ENCODE measurements around the gene EXD3. TPM values are rescaled to one million over a fixed set of nuclear protein-coding genes. Genes with fewer than 3 reads are reported as not detected.
"Not testable (repeated sequence)": the region's sequence is repeated elsewhere in the genome, so short reads cannot be mapped to it uniquely, and the experiment has no call there.

The EXD3 gene
- total and polyA plus RNA-seq, 2 of the 13 experiments (the other 11 are each of a cell fraction or from before 2014, with no cell fraction given) = 2.7 to 4.8 TPM

- CTCF ChIA-PET (ENCODE audit: low intra/inter-chr PET ratio, low total read pairs); H3K4me2 ChIP-seq (ENCODE audit: low read depth, low read length); H3K79me2 ChIP-seq (ENCODE audit: insufficient read depth, low read length); in situ Hi-C loops (cut with HindIII; ENCODE audit: extremely low pct_ligation_motif_present, low pct_unique_long_range_greater_than_20kb); H3K4me3 ChIP-seq (replicated peaks in 1 of 3; ENCODE audit: insufficient read depth in 1 of 3, low read depth in 2 of 3, low read length in 3 of 3); H2AFZ ChIP-seq (ENCODE audit: low read length); H3K9me3 ChIP-seq (ENCODE audit: low read length); H3K9ac ChIP-seq (ENCODE audit: insufficient read depth, low read depth, low read length); FAIRE-seq; intact Hi-C loops (cut with micrococcal nuclease; ENCODE audit: unreplicated experiment); H3K36me3 ChIP-seq (replicated peaks in 1 of 2; ENCODE audit: control insufficient read depth in 1 of 2, insufficient read depth in 2 of 2, low read length in 2 of 2); H3K27me3 ChIP-seq (ENCODE audit: control insufficient read depth in 1 of 2, insufficient read depth in 2 of 2, low read length in 2 of 2); ATAC-seq; H4K20me1 ChIP-seq (ENCODE audit: insufficient read depth, low read length); BruUV-seq (replicated peaks); H3K27ac ChIP-seq (ENCODE audit: extremely low read length, insufficient read depth, low read length); DNase-seq (ENCODE audit: low spot score): not testable (repeated sequence)
- peaks cover 19% of the 10 kb centered on the region for H3K4me1 ChIP-seq (ENCODE audit: insufficient read depth, low read length)
- 86% methylated on average over 9 of the region's 18 CpGs for WGBS (ENCODE audit: low lambda C conversion rate)
- POLR2A ChIA-PET = interaction anchor here (0.6 kb wide), 1 partner anchor 22 kb away, joined by 5 read pairs; no protein-coding TSS in a partner anchor
These were observed 12.6 kb downstream of the EXD3 start for GRCh38 chr9:137410236-137410890.

- WGBS (ENCODE audit: low lambda C conversion rate) = 92% methylated on average over 9 of the region's 11 CpGs
- no peaks in the 10 kb centered on the region for H3K79me2 ChIP-seq (ENCODE audit: insufficient read depth, low read length)
- in situ Hi-C loops (cut with HindIII; ENCODE audit: extremely low pct_ligation_motif_present, low pct_unique_long_range_greater_than_20kb) (loop anchor here (5.0 kb wide), 1 partner anchor 117 kb away; no protein-coding TSS in a partner anchor), intact Hi-C loops (cut with micrococcal nuclease; ENCODE audit: unreplicated experiment) (loop anchor here (10.0 kb wide), 1 partner anchor 105 kb away; the partner anchor contains the start of gene NRARP)
- no peaks in the 10 kb centered on the region for H3K9me3 ChIP-seq (ENCODE audit: low read length)
- H4K20me1 ChIP-seq (ENCODE audit: insufficient read depth, low read length) = no peaks in the 10 kb centered on the region
- BruUV-seq (replicated peaks) = no TSS peak
- no peak for DNase-seq (ENCODE audit: low spot score)
- H3K27me3 ChIP-seq (ENCODE audit: control insufficient read depth in 1 of 2, insufficient read depth in 2 of 2, low read length in 2 of 2) = no peaks in the 10 kb centered on the region
- no peak overlapping the region for H3K27ac ChIP-seq (ENCODE audit: extremely low read length, insufficient read depth, low read length)
- ChIA-PET POLR2A (interaction anchor here (0.6 kb wide), 1 partner anchor 23 kb away, joined by 5 read pairs; no protein-coding TSS in a partner anchor), CTCF (ENCODE audit: low intra/inter-chr PET ratio, low total read pairs) (no interaction called here)
- H3K36me3 ChIP-seq (replicated peaks in 1 of 2; ENCODE audit: control insufficient read depth in 1 of 2, insufficient read depth in 2 of 2, low read length in 2 of 2) = no peaks in the 10 kb centered on the region
- H3K4me1 ChIP-seq (ENCODE audit: insufficient read depth, low read length) = peaks cover 19% of the 10 kb centered on the region
- no peak for FAIRE-seq
- no peak overlapping the region for H3K4me3 ChIP-seq (replicated peaks in 1 of 3; ENCODE audit: insufficient read depth in 1 of 3, low read depth in 2 of 3, low read length in 3 of 3)
- H3K4me2 ChIP-seq (ENCODE audit: low read depth, low read length) = no peak overlapping the region
- no peak for ATAC-seq
- H3K9ac ChIP-seq (ENCODE audit: insufficient read depth, low read depth, low read length) = no peak overlapping the region
- H2AFZ ChIP-seq (ENCODE audit: low read length) = no peak overlapping the region
- TF ChIP-seq ATF1 (CRISPR knock-in tag; IDR thresholded peaks at IDR 0.05) (no peak), ZNF615 (CRISPR knock-in tag; IDR thresholded peaks at IDR 0.05; ENCODE audit: borderline replicate concordance) (no peak), BCLAF1 (IDR thresholded peaks at IDR 0.05) (no peak), KIAA2018 (CRISPR knock-in tag; IDR thresholded peaks at IDR 0.05; ENCODE audit: borderline replicate concordance) (no peak), ZIK1 (CRISPR knock-in tag; IDR thresholded peaks at IDR 0.05; ENCODE audit: borderline replicate concordance, low read depth) (no peak)
These were observed 13.4 kb downstream of the EXD3 start for GRCh38 chr9:137409515-137409914.
